Stimulated activated naive CD8-positive, alpha-beta T cell treated with anti-CD3 and anti-CD28 coated beads, Interleukin-15, Interleukin-2, amounts not matched to agents 100 U/mL and 50 U/mL, for 24 hours (primary cell): ENCODE data around the gene MAST4.
A peak's percentile ranks its signal among the peaks of the same experiment; 100 is the strongest.
"Not testable (repeated sequence)": the region's sequence is repeated elsewhere in the genome, so short reads cannot be mapped to it uniquely, and the experiment has no call there.

Experiments used
- ATAC-seq: fragments of 150-1000 bp; cut with Tn5 transposase; one replicate; pipeline ENCODE4 v1.10.0; 2021
- DNase-seq: peaks from one replicate; pipeline ENCODE4 v3.0.0; 2021

The MAST4 gene

GRCh38 chr5:66743344-66743743 is 147.2 kb downstream of the MAST4 start:
- no peak for ATAC-seq
- DNase-seq, result no peak

GRCh38 chr5:66744040-66744439 is 147.8 kb downstream of the MAST4 start:
- no peak for DNase-seq
- no peak for ATAC-seq

- ATAC-seq (no peak), DNase-seq (no peak)
Observed at GRCh38 chr5:66745297-66745696, 149.1 kb downstream of the MAST4 start.

- no peak for DNase-seq
- ATAC-seq, result no peak
Observed at GRCh38 chr5:66747607-66748006, 151.4 kb downstream of the MAST4 start.

- not testable (repeated sequence) for ATAC-seq, DNase-seq
Observed at GRCh38 chr5:66752668-66753067, 156.5 kb downstream of the MAST4 start.

GRCh38 chr5:66757219-66757833 is 161.1 kb downstream of the MAST4 start:
- ATAC-seq (no peak), DNase-seq (peak; percentile 26)

- ATAC-seq, result no peak
- DNase-seq, result no peak
Observed at GRCh38 chr5:66757834-66758371, 161.7 kb downstream of the MAST4 start.

- DNase-seq (no peak), ATAC-seq (no peak)
Observed at GRCh38 chr5:66769030-66769733, 173.0 kb downstream of the MAST4 start.

GRCh38 chr5:66769839-66770617 is 173.8 kb downstream of the MAST4 start:
- ATAC-seq (no peak), DNase-seq (peak; percentile 4)

GRCh38 chr5:66777868-66778267 is 181.7 kb downstream of the MAST4 start:
- ATAC-seq (no peak), DNase-seq (no peak)

GRCh38 chr5:66779528-66779927 is 183.3 kb downstream of the MAST4 start:
- DNase-seq (no peak), ATAC-seq (no peak)

GRCh38 chr5:66788556-66788955 is 192.4 kb downstream of the MAST4 start:
- no peak for ATAC-seq
- no peak for DNase-seq

- ATAC-seq, result no peak
- no peak for DNase-seq
Observed at GRCh38 chr5:66789434-66789833, 193.2 kb downstream of the MAST4 start.

GRCh38 chr5:66793049-66793448 is 196.9 kb downstream of the MAST4 start:
- DNase-seq (no peak), ATAC-seq (no peak)

- ATAC-seq (no peak), DNase-seq (no peak)
Observed at GRCh38 chr5:66795682-66796081, 199.5 kb downstream of the MAST4 start.

GRCh38 chr5:66796305-66797292 is 200.4 kb downstream of the MAST4 start:
- DNase-seq (no peak), ATAC-seq (no peak)

- DNase-seq (no peak), ATAC-seq (no peak)
Observed at GRCh38 chr5:66802941-66803340, 206.7 kb downstream of the MAST4 start.

GRCh38 chr5:66805514-66806430 is 209.6 kb downstream of the MAST4 start:
- ATAC-seq (no peak), DNase-seq (no peak)

GRCh38 chr5:66807743-66808142 is 211.6 kb downstream of the MAST4 start:
- DNase-seq (no peak), ATAC-seq (no peak)

- no peak for ATAC-seq
- DNase-seq, result no peak
Observed at GRCh38 chr5:66808663-66809062, 212.5 kb downstream of the MAST4 start.

- no peak for ATAC-seq
Observed at GRCh38 chr5:66810151-66810550, 214.0 kb downstream of the MAST4 start.

More at GRCh38 chr5:66810151-66810550, 214.0 kb downstream of the MAST4 start:
- DNase-seq, result no peak
